Upper lobe of left lung (tissue), 4 donors: ENCODE results near the gene GLIPR1.

Source experiments
- EP300 ChIP-seq, 4 donors: sonication (generic); formaldehyde crosslinking; IDR thresholded peaks; one replicate each; pipeline ENCODE4 v1.5.1; 2017; ENCODE audit warnings: antibody characterized with exemption in 4 of 4, control low read depth in 2 of 4
- POLR2A ChIP-seq, 4 donors: fragments of 450-650 bp; IDR thresholded peaks; one replicate each; pipeline ENCODE4 v1.5.1; 2016 to 2017; ENCODE audit warnings: antibody characterized with exemption in 4 of 4, mild to moderate bottlenecking in 2 of 4
- POLR2AphosphoS5 ChIP-seq, 2 donors: sonication (generic); formaldehyde crosslinking; IDR thresholded peaks; one replicate each; pipeline ENCODE4 v1.5.1; 2017; ENCODE audit warnings: antibody characterized with exemption in 2 of 2
- TF ChIP-seq, protein P1 (sequence below), 6 experiments: fragments of 450-650 bp in 4 of 6; fragments of 200-600 bp in 2 of 6; sonication (generic) in 2 of 6; IDR thresholded peaks; one replicate each; pipeline ENCODE4 v1.5.1; 2016 to 2019; ENCODE audit warnings: antibody characterized with exemption in 6 of 6

- TF ChIP-seq, protein P1, sequence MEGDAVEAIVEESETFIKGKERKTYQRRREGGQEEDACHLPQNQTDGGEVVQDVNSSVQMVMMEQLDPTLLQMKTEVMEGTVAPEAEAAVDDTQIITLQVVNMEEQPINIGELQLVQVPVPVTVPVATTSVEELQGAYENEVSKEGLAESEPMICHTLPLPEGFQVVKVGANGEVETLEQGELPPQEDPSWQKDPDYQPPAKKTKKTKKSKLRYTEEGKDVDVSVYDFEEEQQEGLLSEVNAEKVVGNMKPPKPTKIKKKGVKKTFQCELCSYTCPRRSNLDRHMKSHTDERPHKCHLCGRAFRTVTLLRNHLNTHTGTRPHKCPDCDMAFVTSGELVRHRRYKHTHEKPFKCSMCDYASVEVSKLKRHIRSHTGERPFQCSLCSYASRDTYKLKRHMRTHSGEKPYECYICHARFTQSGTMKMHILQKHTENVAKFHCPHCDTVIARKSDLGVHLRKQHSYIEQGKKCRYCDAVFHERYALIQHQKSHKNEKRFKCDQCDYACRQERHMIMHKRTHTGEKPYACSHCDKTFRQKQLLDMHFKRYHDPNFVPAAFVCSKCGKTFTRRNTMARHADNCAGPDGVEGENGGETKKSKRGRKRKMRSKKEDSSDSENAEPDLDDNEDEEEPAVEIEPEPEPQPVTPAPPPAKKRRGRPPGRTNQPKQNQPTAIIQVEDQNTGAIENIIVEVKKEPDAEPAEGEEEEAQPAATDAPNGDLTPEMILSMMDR (IDR thresholded peaks at IDR 0.05), result no peak
- no peak for TF ChIP-seq EP300 (IDR thresholded peaks at IDR 0.05)
- TF ChIP-seq POLR2A (IDR thresholded peaks at IDR 0.05), result no peak
- TF ChIP-seq POLR2AphosphoS5 (IDR thresholded peaks at IDR 0.05), result no peak
Measured at GRCh38 chr12:75539889-75540288, 59.3 kb downstream of the GLIPR1 start.
